ENCODE measurements around the gene KLHL29. TPM values are rescaled to one million over a fixed set of nuclear protein-coding genes. Genes with fewer than 3 reads are reported as not detected.

The KLHL29 gene
- total RNA-seq, 1 experiment from 2014 or later = 16.7 TPM

DNA sequence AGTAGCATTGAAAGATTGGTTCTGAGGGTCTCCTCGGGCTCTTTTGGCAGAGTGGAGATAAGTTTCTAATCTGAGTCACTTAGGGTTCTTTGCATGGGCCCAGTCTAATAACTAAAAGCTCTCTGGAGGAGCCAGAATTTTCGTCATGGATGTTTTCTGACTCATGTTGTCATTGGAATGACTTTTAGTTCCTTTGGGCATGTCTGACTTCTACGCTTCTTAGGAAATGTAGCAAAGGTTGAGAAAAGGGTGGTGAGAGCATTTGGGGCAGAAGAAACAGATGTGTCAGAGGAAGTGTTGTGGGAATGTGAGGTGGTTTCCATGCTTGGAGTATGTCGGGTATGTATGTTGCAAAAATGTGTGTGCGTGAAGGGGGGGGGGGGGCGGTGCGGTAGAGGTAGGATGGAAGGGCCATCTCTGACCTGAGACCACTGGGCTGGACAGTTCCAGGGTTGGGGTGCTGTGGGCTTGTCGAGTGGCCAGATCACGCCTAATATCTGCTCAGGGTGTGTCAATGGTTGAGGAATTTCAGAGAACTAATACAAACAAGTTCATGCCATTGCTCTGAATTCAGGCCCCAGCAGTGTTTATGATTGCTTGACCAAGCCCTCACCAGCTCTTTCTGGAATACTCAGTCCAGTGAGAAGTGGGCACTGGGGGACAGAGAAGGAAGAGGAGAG lies 26.9 kb downstream of the KLHL29 start:
- no peaks in the 10 kb centered on the region for H3K9me2 ChIP-seq (ENCODE audit: insufficient read depth)
- no peak overlapping the region for H3K4me3 ChIP-seq (replicated peaks in 1 of 2; ENCODE audit: low read depth in 1 of 2, low read length in 2 of 2)
- ChIA-PET RAD21 (ENCODE audit: low non-redundant PET in 1 of 2, low total read pairs in 2 of 2, uncharacterized antibody in 2 of 2, unreplicated experiment in 2 of 2) (no interaction called here), CTCF (no interaction called here), POLR2A (no interaction called here)
- peaks cover 0 to 23% of the 10 kb centered on the region in 2 experiments; a peak in 1 of 4 replicates for H3K4me1 ChIP-seq (ENCODE audit: control insufficient read depth in 1 of 2, insufficient read depth in 2 of 2, low read length in 2 of 2)
- no peaks in the 10 kb centered on the region for H4K20me1 ChIP-seq (ENCODE audit: insufficient read depth)
- no peak overlapping the region for H3K9ac ChIP-seq (ENCODE audit: low read length)
- ATAC-seq = no peak
- H2AFZ ChIP-seq (ENCODE audit: low read depth, low read length, poor library complexity, severe bottlenecking) = no peak overlapping the region
- H3K27ac ChIP-seq (ENCODE audit: low read depth, low read length) = no peak overlapping the region
- peaks cover 25% of the 10 kb centered on the region; the same call in 1 of the 2 replicates for H3K79me2 ChIP-seq (ENCODE audit: insufficient read depth, low read length)
- no peak overlapping the region; the same call in 1 of the 2 replicates for H3K4me2 ChIP-seq (ENCODE audit: low read length)
- H3K36me3 ChIP-seq (ENCODE audit: control insufficient read depth in 1 of 2, insufficient read depth in 2 of 2, low read length in 2 of 2) = no peaks in the 10 kb centered on the region
- intact Hi-C loops (cut with micrococcal nuclease) = no loop called here
- H3K9me3 ChIP-seq (ENCODE audit: control insufficient read depth in 1 of 2, insufficient read depth in 1 of 2, low read depth in 1 of 2, low read length in 2 of 2) = no peaks in the 10 kb centered on the region
- no peaks in the 10 kb centered on the region for H3K27me3 ChIP-seq (ENCODE audit: insufficient read depth, low read length)
- BruUV-seq (replicated peaks) = no TSS peak
- TF ChIP-seq SIN3A (IDR thresholded peaks at IDR 0.05; ENCODE audit: low read depth) = no peak
- TF ChIP-seq CBX3 (IDR thresholded peaks at IDR 0.05; ENCODE audit: low read depth) = no peak
- no peak for TF ChIP-seq SRF (IDR thresholded peaks at IDR 0.05; ENCODE audit: low read depth)
- TF ChIP-seq, protein P1, sequence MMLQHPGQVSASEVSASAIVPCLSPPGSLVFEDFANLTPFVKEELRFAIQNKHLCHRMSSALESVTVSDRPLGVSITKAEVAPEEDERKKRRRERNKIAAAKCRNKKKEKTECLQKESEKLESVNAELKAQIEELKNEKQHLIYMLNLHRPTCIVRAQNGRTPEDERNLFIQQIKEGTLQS (IDR thresholded peaks at IDR 0.05) = no peak
- TF ChIP-seq TCF7L2 (IDR thresholded peaks at IDR 0.05; ENCODE audit: borderline replicate concordance, extremely low read depth, insufficient read depth, insufficient read length) = no peak
- no peak for TF ChIP-seq CEBPB (IDR thresholded peaks at IDR 0.05; ENCODE audit: low read depth)
- no peak for TF ChIP-seq YY1 (IDR thresholded peaks at IDR 0.05; ENCODE audit: extremely low read depth, insufficient replicate concordance, low read depth, low read length)
- TF ChIP-seq JUND (IDR thresholded peaks at IDR 0.05) = no peak
- TF ChIP-seq SP1 (IDR thresholded peaks at IDR 0.05; ENCODE audit: low read depth) = no peak
- no peak for TF ChIP-seq ZFX (IDR thresholded peaks at IDR 0.05)
- no peak for TF ChIP-seq ELF1 (IDR thresholded peaks at IDR 0.05; ENCODE audit: borderline replicate concordance, low read depth)
- TF ChIP-seq, protein P2, sequence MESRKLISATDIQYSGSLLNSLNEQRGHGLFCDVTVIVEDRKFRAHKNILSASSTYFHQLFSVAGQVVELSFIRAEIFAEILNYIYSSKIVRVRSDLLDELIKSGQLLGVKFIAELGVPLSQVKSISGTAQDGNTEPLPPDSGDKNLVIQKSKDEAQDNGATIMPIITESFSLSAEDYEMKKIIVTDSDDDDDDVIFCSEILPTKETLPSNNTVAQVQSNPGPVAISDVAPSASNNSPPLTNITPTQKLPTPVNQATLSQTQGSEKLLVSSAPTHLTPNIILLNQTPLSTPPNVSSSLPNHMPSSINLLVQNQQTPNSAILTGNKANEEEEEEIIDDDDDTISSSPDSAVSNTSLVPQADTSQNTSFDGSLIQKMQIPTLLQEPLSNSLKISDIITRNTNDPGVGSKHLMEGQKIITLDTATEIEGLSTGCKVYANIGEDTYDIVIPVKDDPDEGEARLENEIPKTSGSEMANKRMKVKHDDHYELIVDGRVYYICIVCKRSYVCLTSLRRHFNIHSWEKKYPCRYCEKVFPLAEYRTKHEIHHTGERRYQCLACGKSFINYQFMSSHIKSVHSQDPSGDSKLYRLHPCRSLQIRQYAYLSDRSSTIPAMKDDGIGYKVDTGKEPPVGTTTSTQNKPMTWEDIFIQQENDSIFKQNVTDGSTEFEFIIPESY (IDR thresholded peaks at IDR 0.05; ENCODE audit: extremely low read depth, insufficient replicate concordance, low read length) = no peak
- TF ChIP-seq ZNF274 (IDR thresholded peaks at IDR 0.05; ENCODE audit: low read depth, low read length) = no peak
- no peak for TF ChIP-seq FOSL1 (IDR thresholded peaks at IDR 0.05; ENCODE audit: low read depth)
- DNase-seq (ENCODE audit: low read depth, low spot score) = no peak
